ENCODE data around the gene NPNT.

DNA sequence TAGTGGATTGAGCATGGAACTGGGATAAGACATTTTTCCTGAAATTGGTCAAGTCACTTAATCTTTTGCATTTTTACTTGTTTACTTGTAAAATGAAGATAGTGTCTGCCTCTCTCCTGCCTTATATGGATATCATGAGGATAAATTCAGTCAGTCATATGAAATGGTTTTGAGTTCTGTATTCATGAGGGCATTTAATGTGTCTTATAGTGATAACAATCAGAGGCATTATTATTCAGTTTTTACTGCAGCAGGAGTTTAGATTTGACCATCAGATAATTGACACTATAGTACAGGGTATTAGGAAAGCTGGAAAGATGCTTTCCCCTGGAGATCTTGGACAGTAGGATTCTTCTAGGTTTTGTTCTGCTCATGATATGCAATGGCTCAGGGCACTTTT is 26.0 kb downstream of the NPNT start:
- TF ChIP-seq POLR2A (IDR thresholded peaks at IDR 0.05; ENCODE audit: low read depth): no peak
- TF ChIP-seq, protein P1, sequence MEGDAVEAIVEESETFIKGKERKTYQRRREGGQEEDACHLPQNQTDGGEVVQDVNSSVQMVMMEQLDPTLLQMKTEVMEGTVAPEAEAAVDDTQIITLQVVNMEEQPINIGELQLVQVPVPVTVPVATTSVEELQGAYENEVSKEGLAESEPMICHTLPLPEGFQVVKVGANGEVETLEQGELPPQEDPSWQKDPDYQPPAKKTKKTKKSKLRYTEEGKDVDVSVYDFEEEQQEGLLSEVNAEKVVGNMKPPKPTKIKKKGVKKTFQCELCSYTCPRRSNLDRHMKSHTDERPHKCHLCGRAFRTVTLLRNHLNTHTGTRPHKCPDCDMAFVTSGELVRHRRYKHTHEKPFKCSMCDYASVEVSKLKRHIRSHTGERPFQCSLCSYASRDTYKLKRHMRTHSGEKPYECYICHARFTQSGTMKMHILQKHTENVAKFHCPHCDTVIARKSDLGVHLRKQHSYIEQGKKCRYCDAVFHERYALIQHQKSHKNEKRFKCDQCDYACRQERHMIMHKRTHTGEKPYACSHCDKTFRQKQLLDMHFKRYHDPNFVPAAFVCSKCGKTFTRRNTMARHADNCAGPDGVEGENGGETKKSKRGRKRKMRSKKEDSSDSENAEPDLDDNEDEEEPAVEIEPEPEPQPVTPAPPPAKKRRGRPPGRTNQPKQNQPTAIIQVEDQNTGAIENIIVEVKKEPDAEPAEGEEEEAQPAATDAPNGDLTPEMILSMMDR (IDR thresholded peaks at IDR 0.05): no peak
- no peak for TF ChIP-seq POLR2AphosphoS5 (IDR thresholded peaks at IDR 0.05)
- no peak for TF ChIP-seq EP300 (IDR thresholded peaks at IDR 0.05)
